ENCODE results near the gene KLHL28. TPM values are rescaled to one million over a fixed set of nuclear protein-coding genes. Genes with fewer than 3 reads are reported as not detected.

Gene KLHL28
- total RNA-seq, 2 experiments from 2014 or later, result 16.8 to 17.6 TPM

GRCh38 chr14:44970907-44971306, 9.2 kb upstream of the KLHL28 start:
- Mint-ChIP-seq H3K36me3 (ENCODE audit: low read depth) (peaks cover 53% of the 10 kb centered on the region), H3K4me3 (no peak overlapping the region), H3K9me3 (peaks cover 25% of the 10 kb centered on the region), H3K27ac (no peak overlapping the region), H3K4me1 (peaks cover 57% of the 10 kb centered on the region), H3K27me3 (no peaks in the 10 kb centered on the region)
- CTCF ChIA-PET, result no interaction called here
- no peak for DNase-seq
- POLR2A ChIA-PET, result no interaction called here

- H3K4me3 Mint-ChIP-seq, result no peak overlapping the region
- H3K27ac Mint-ChIP-seq, result no peak overlapping the region
- ChIA-PET POLR2A (no interaction called here), CTCF (interaction anchor here (1.7 kb wide), 1 partner anchor 11 kb away, joined by 5 read pairs; no protein-coding TSS in a partner anchor)
- H3K9me3 Mint-ChIP-seq, result peaks cover 34% of the 10 kb centered on the region
- H3K36me3 Mint-ChIP-seq (ENCODE audit: low read depth), result peaks cover 63% of the 10 kb centered on the region
- H3K27me3 Mint-ChIP-seq, result no peaks in the 10 kb centered on the region
- peaks cover 69% of the 10 kb centered on the region for H3K4me1 Mint-ChIP-seq
- no peak for DNase-seq
These were observed 7.0 kb upstream of the KLHL28 start for GRCh38 chr14:44968714-44969113.

GRCh38 chr14:44966601-44967336, 5.0 kb upstream of the KLHL28 start:
- CTCF ChIA-PET, result no interaction called here
- DNase-seq, result no peak
- Mint-ChIP-seq H3K4me3 (peak overlapping the region; percentile 17), H3K27ac (no peak overlapping the region), H3K4me1 (peaks cover 71% of the 10 kb centered on the region), H3K36me3 (ENCODE audit: low read depth) (peaks cover 63% of the 10 kb centered on the region), H3K9me3 (peaks cover 37% of the 10 kb centered on the region), H3K27me3 (no peaks in the 10 kb centered on the region)
- POLR2A ChIA-PET, result no interaction called here

DNA sequence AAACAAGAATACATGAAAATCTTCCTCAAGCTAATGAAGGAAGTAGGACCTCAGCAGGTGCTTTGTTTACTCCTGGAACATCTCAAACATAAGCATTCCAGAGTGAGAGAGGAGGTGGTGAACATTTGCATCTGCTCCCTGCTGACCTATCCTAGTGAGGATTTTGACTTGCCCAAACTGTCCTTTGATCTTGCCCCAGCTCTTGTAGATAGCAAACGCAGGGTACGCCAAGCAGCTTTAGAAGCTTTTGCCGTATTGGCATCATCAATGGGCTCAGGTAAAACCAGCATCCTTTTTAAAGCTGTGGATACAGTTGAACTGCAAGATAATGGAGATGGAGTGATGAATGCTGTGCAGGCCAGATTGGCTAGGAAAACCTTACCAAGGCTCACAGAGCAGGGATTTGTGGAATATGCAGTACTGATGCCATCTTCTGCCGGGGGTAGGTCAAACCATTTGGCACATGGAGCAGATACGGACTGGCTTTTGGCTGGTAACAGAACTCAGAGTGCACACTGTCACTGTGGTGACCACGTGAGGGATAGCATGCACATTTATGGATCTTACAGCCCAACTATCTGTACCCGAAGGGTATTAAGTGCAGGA, 2.1 kb upstream of the KLHL28 start:
- DNase-seq, result peak; percentile 7
- H3K9me3 Mint-ChIP-seq, result peaks cover 19% of the 10 kb centered on the region
- ChIA-PET CTCF (no interaction called here), POLR2A (no interaction called here)
- H3K4me3 Mint-ChIP-seq, result no peak overlapping the region
- peaks cover 64% of the 10 kb centered on the region for H3K4me1 Mint-ChIP-seq
- peaks cover 42% of the 10 kb centered on the region for H3K36me3 Mint-ChIP-seq (ENCODE audit: low read depth)
- no peak overlapping the region for H3K27ac Mint-ChIP-seq
- no peaks in the 10 kb centered on the region for H3K27me3 Mint-ChIP-seq

GRCh38 chr14:44963044-44963528, 1.3 kb upstream of the KLHL28 start:
- no peak overlapping the region for H3K4me3 Mint-ChIP-seq
- DNase-seq, result no peak

DNA sequence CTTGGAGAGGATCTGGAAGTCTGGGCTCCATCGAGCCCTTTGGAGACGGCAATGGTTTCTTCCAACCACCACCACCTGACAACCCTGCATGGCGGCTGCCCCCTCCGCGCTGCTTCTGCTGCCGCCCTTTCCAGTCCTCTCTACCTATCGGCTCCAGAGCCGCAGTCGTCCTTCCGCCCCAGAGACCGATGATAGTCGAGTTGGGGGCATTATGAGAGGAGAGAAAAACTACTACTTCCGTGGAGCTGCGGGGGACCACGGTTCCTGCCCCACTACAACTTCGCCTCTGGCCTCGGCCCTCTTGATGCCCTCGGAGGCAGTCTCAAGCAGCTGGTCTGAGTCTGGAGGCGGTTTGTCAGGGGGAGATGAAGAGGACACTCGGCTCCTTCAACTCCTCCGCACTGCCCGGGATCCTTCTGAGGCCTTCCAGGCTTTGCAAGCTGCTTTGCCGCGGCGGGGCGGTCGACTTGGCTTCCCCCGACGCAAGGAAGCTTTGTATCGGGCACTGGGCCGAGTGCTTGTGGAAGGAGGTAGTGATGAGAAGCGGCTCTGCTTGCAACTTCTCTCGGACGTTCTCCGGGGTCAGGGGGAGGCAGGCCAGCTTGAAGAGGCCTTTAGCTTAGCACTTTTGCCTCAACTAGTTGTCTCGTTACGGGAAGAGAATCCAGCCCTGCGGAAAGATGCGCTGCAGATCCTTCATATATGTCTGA, 742 bp upstream of the KLHL28 start:
- H3K9me3 Mint-ChIP-seq, result peaks cover 16% of the 10 kb centered on the region
- no peak overlapping the region for H3K4me3 Mint-ChIP-seq
- no peaks in the 10 kb centered on the region for H3K27me3 Mint-ChIP-seq
- peak; percentile 39 for DNase-seq
- CTCF ChIA-PET, result interaction anchor here (0.6 to 1.5 kb wide), 4 partner anchors 10 to 124 kb away, joined by 3 to 4 read pairs (median 3); no protein-coding TSS in a partner anchor
- H3K36me3 Mint-ChIP-seq (ENCODE audit: low read depth), result peaks cover 34% of the 10 kb centered on the region
- POLR2A ChIA-PET, result no interaction called here
- H3K27ac Mint-ChIP-seq, result no peak overlapping the region
- peaks cover 59% of the 10 kb centered on the region for H3K4me1 Mint-ChIP-seq

More at GRCh38 chr14:44963044-44963528, 1.3 kb upstream of the KLHL28 start:
- Mint-ChIP-seq H3K9me3 (peaks cover 17% of the 10 kb centered on the region), H3K27me3 (no peaks in the 10 kb centered on the region), H3K4me1 (peaks cover 62% of the 10 kb centered on the region), H3K36me3 (ENCODE audit: low read depth) (peaks cover 36% of the 10 kb centered on the region), H3K27ac (no peak overlapping the region)
- ChIA-PET POLR2A (no interaction called here), CTCF (interaction anchor here (0.6 to 1.5 kb wide), 2 partner anchors 14 to 123 kb away, joined by 3 to 4 read pairs; no protein-coding TSS in a partner anchor)

- no peaks in the 10 kb centered on the region for H3K27me3 Mint-ChIP-seq
- CTCF ChIA-PET, result interaction anchor here (0.7 to 1.2 kb wide), 3 partner anchors 9 to 63 kb away, joined by 3 to 4 read pairs (median 3); no protein-coding TSS in a partner anchor
- peaks cover 14% of the 10 kb centered on the region for H3K9me3 Mint-ChIP-seq
- H3K27ac Mint-ChIP-seq, result no peak overlapping the region
- peak; percentile 69 for DNase-seq
- peaks cover 51% of the 10 kb centered on the region for H3K4me1 Mint-ChIP-seq
- POLR2A ChIA-PET, result interaction anchor here (0.7 kb wide), 1 partner anchor 50 kb away, joined by 4 read pairs; no protein-coding TSS in a partner anchor
- no peak overlapping the region for H3K4me3 Mint-ChIP-seq
- peaks cover 26% of the 10 kb centered on the region for H3K36me3 Mint-ChIP-seq (ENCODE audit: low read depth)
These were observed 595 bp downstream of the KLHL28 start for GRCh38 chr14:44961151-44961553.

DNA sequence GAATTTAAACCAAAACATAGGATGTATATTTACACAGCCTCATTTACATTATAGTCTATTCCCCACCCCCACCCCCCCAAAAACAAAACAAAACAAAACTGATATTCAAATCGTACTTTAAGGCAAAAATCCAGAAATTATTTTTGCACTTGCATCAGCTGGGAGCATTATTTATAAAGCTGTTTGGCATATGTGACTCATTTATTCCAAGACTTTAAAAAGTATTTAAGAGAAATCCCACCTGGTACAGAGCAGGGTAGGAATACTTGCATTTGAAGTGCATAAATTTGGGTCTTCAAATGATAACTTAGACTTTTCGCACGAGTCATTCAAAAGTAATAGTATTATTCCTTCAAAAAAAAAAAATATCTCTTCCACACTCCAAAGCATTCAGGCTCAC, 1.1 kb downstream of the KLHL28 start:
- H3K27ac Mint-ChIP-seq, result peak overlapping the region; percentile 68
- peaks cover 51% of the 10 kb centered on the region for H3K4me1 Mint-ChIP-seq
- no peak overlapping the region for H3K4me3 Mint-ChIP-seq
- peaks cover 27% of the 10 kb centered on the region for H3K36me3 Mint-ChIP-seq (ENCODE audit: low read depth)
- POLR2A ChIA-PET, result no interaction called here
- CTCF ChIA-PET, result interaction anchor here (0.7 kb wide), 1 partner anchor 35 kb away, joined by 4 read pairs; no protein-coding TSS in a partner anchor
- DNase-seq, result no peak
- H3K9me3 Mint-ChIP-seq, result peaks cover 14% of the 10 kb centered on the region
- H3K27me3 Mint-ChIP-seq, result no peaks in the 10 kb centered on the region

DNA sequence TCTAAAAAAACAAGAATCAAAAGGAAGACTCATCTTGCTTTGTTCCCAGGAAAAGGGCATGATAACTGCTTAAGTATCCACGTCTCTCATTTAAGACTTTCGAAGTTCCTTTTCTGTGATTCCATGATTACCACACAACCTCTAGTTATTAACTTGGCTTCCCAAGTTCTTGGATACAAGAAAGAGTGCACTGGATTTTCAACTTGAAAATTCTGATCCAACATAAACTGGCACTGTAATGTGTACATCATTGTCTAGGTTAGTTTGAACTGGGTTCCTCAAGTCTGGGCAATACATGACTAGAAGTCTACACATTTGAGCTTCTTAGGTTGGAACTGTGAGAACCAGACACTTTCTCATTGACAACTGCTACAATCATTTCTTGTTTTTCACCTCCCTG, 1.6 kb downstream of the KLHL28 start:
- ChIA-PET POLR2A (no interaction called here), CTCF (no interaction called here)
- no peak for DNase-seq
- no peaks in the 10 kb centered on the region for H3K27me3 Mint-ChIP-seq
- peak overlapping the region; percentile 68 for H3K27ac Mint-ChIP-seq
- no peak overlapping the region for H3K4me3 Mint-ChIP-seq
- H3K9me3 Mint-ChIP-seq, result peaks cover 12% of the 10 kb centered on the region
- H3K4me1 Mint-ChIP-seq, result peaks cover 49% of the 10 kb centered on the region
- peaks cover 25% of the 10 kb centered on the region for H3K36me3 Mint-ChIP-seq (ENCODE audit: low read depth)

GRCh38 chr14:44959538-44959937, 2.2 kb downstream of the KLHL28 start:
- peaks cover 21% of the 10 kb centered on the region for H3K36me3 Mint-ChIP-seq (ENCODE audit: low read depth)
- H3K9me3 Mint-ChIP-seq, result peaks cover 11% of the 10 kb centered on the region
- H3K27ac Mint-ChIP-seq, result peak overlapping the region; percentile 19
- CTCF ChIA-PET, result no interaction called here
- no peak for DNase-seq
- POLR2A ChIA-PET, result no interaction called here
- H3K4me3 Mint-ChIP-seq, result no peak overlapping the region
- no peaks in the 10 kb centered on the region for H3K27me3 Mint-ChIP-seq
- peaks cover 45% of the 10 kb centered on the region for H3K4me1 Mint-ChIP-seq

DNA sequence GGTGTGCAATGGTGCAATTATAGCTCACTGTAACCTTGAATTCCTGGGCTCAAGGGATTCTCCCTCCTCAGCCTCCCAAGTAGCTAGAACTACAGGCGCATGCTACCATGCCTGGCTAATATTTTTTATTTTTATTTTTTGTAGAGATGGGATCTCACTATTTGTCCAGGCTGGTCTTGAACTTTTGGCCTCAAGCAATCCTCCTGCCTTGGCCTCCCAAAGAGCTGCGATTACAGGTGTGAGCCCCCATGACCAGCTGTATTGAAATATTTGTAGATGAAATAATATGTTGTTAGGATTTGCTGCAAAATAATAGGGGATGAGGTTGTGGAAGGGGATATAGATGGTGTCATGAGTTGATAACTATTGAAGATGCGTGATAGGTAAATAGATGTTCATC, 4.9 kb downstream of the KLHL28 start:
- Mint-ChIP-seq H3K4me3 (no peak overlapping the region), H3K9me3 (no peaks in the 10 kb centered on the region), H3K4me1 (peaks cover 31% of the 10 kb centered on the region), H3K27ac (no peak overlapping the region), H3K36me3 (ENCODE audit: low read depth) (peaks cover 10% of the 10 kb centered on the region), H3K27me3 (no peaks in the 10 kb centered on the region)
- no peak for DNase-seq
- ChIA-PET POLR2A (no interaction called here), CTCF (interaction anchor here (1.2 kb wide), 2 partner anchors 31 to 178 kb away, joined by 3 read pairs; partner anchors contain the start of gene FKBP3)

DNA sequence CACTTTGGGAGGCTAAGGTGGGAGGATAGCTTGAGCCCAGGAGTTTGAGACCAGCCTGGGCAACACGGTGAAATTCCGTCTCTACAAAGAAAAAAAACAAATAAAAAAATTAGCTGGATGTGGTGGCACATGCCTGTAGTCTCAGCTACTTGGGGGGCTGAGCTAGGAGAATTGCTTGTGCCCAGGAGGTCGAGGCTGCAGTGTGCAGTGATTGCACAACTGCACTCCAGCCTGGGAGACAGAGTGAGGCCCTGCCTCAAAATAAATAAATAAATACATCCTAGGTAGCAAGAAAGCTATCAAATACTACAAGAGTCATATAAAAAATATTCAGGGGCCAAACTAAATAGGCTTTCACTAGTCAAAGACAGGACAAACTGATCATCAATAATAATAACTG, 6.2 kb downstream of the KLHL28 start:
- peaks cover 17% of the 10 kb centered on the region for H3K36me3 Mint-ChIP-seq (ENCODE audit: low read depth)
- H3K27me3 Mint-ChIP-seq, result no peaks in the 10 kb centered on the region
- POLR2A ChIA-PET, result no interaction called here
- peaks cover 31% of the 10 kb centered on the region for H3K4me1 Mint-ChIP-seq
- H3K27ac Mint-ChIP-seq, result no peak overlapping the region
- DNase-seq, result no peak
- H3K9me3 Mint-ChIP-seq, result no peaks in the 10 kb centered on the region
- H3K4me3 Mint-ChIP-seq, result no peak overlapping the region
- CTCF ChIA-PET, result no interaction called here

GRCh38 chr14:44954750-44955149, 7.0 kb downstream of the KLHL28 start:
- Mint-ChIP-seq H3K27ac (no peak overlapping the region), H3K36me3 (ENCODE audit: low read depth) (peaks cover 17% of the 10 kb centered on the region), H3K4me1 (peaks cover 24% of the 10 kb centered on the region), H3K4me3 (no peak overlapping the region), H3K9me3 (no peaks in the 10 kb centered on the region), H3K27me3 (no peaks in the 10 kb centered on the region)
- ChIA-PET POLR2A (no interaction called here), CTCF (no interaction called here)
- no peak for DNase-seq

All from activated CD4-positive, alpha-beta T cell treated with anti-CD3 and anti-CD28 coated beads, Interleukin-2, amount 10 ng/mL, durations not matched to agents 7 days and 5 days (primary cell).